Stimulated activated CD4-positive, alpha-beta T cell treated with anti-CD3 and anti-CD28 coated beads, Interleukin-1b, Interleukin-23, amount 100 ng/mL, for 4 hours (primary cell): ENCODE results near the gene DCLK2.

Experiments
- DNase-seq, 2 donors: peaks; one replicate each; pipeline ENCODE4 v3.0.0-alpha.2; 2020; ENCODE audit warnings: low read depth in 2 of 2

The DCLK2 gene

GRCh38 chr4:150262611-150263010 lies 184.4 kb downstream of the DCLK2 start:
- DNase-seq, result no peak

- no peak for DNase-seq
These were observed 186.4 kb downstream of the DCLK2 start for GRCh38 chr4:150264595-150265161.

DNA sequence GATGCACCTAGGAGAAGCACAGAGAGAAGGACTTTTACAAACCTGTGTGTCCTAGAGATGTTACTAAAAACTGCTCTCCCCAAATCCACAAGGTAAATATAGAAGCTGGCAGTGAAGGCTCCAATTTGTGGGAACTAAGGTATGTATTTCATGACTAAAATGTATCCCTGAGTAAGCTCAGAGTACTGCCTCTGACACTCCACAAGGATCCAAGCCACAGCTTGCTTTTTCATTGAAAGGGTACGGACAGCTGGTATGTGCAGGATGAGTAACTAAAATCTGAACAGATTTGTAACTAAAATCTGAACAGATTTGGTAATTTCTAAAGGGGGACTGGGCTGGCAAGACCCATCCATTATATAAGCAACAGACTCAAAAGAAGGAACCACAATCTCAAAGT lies 187.6 kb downstream of the DCLK2 start:
- no peak for DNase-seq

- DNase-seq, result no peak
These were observed 190.2 kb downstream of the DCLK2 start for GRCh38 chr4:150268444-150268843.

DNA sequence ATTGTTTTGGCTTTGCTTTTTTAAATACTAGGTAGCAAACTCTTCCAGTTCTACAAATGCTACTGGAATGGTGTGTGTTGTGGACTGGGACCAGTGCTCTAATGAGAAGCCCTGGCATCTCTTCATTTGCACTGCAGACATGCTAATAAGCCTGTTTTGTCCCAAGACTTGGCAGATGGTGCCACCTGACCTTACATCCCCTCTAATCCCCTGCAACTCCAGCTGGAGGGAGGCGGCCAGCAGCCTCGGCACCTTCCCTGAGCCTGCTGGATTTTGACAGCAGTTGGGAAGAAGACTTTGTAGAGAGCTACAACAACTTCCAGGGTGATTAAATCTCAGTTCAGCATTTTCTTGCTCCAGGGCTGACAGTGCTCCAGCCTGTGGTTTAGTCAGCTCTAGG lies 200.0 kb downstream of the DCLK2 start:
- DNase-seq, result no peak

DNA sequence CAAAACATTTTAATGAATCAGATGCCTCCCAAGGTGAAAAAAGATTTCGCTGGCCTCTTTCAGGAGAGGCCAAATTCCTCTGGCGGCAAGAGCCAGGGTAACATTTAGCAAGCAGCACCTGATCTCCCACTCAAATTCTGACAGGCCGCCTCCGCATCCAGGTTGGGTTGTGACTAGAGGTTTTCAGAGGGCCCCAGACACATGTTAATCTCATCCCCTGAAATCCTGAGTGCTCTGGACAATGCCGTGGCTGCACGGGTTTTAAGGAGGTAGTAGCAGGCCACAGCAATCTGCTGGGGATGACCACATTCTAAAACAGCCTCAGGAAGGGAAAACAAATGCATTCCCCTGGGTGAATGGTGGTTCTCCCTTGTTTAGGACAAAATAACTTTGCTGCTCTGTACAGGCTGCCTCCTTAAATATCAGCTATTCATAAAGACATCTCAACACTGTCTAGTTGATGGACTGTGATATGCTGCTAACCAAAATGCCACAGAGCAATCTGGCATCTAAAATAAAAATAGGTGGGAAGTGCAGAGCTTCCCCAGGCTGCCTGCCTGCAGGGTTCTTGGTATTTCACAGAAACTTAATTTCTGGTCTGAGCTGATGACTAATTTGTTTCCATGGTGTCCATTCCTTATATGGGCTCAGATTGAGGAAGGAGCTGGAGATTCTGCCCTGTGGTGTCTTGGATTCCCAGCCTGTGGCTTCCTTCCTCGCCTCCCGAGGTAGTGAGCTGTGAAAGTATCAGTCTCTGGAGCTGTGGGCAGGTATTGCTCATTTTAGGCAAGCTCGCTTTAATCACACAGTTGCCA lies 202.0 kb downstream of the DCLK2 start:
- no peak for DNase-seq

- no peak for DNase-seq
These were observed 202.7 kb downstream of the DCLK2 start for GRCh38 chr4:150280975-150281374.

GRCh38 chr4:150283689-150284088 lies 205.4 kb downstream of the DCLK2 start:
- DNase-seq, result no peak

DNA sequence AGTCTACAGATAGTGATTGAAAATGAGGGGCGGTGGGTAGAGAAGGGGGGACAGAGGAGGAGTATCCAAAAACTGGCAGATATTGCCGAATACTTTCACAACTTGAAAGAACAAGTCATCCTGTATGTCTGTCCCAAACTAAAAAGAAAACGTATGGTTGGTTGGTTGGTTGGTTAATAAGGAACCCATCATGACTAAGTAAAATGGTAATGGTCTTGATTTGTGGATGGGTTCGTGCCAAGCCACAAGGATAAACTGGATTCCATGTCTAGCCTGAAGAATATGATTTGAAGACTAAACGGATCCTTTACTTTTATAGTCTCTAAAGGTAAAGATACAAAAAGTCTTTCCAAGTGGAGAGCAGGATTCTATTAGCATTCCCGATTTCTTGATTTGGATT lies 208.4 kb downstream of the DCLK2 start:
- DNase-seq, result no peak

DNA sequence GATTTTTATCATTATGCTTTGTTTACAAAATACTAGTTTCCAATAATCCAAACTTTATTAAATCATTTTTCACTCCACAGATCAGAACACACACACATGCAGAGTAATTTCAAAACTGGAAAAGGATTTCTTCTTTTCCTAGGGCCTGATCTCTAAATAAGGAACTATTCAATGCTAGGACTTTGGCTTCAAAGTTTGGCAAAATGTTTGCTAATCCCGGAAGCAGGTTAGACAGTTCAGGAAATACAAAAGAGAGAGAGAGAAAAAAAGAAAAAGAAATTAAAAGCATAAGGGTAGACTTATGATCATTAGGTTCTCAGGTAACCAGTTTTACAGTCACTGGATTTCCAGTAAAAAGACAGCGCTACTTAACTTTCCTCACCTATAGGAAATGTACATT lies 211.0 kb downstream of the DCLK2 start:
- no peak for DNase-seq

DNA sequence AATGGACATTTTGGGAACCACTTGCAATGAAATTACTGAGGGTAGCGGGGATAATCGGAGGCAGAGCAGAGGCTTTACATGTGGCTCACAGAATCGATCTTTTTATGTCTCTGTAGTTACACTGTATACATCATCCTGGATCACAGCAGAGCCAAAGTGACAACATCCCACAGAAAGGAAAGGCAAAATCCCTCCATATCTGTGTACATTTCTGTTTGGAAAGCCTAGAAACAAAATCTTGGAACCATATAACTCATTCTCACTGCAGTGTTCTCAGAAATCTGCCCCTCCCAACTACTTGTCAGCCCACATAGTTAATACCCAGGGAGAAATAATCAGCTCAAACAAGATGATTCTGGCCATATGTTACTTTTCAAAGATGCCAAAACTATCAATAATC lies 211.6 kb downstream of the DCLK2 start:
- no peak for DNase-seq

DNA sequence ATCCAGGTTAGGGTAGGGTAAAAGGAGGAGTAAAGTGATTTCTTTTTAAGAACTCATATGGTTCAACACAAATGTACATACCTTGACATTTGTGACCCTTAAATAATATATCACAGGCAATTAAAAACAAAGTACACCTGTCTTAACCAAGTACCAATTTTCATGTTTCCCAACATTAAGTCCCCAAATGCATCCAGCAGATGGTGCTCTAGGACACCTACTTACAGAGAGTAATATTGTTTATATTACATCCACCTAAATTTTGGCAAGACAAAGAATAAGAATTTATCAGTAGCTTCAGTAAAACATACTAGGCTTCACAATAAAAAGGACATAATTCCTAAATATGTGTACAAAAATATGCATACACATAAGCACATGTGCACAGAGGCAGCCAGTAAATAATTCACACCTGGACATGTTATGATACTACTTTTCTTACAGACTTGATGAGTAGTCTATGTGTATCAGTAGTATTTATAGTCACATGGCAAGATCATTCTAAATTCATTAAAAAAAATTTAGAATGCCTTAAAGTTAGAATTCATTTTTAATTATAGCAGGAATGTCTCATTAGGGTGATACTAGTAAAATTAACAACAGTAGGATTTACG lies 219.7 kb downstream of the DCLK2 start:
- DNase-seq, result no peak

GRCh38 chr4:150299816-150300215 lies 221.6 kb downstream of the DCLK2 start:
- no peak for DNase-seq

DNA sequence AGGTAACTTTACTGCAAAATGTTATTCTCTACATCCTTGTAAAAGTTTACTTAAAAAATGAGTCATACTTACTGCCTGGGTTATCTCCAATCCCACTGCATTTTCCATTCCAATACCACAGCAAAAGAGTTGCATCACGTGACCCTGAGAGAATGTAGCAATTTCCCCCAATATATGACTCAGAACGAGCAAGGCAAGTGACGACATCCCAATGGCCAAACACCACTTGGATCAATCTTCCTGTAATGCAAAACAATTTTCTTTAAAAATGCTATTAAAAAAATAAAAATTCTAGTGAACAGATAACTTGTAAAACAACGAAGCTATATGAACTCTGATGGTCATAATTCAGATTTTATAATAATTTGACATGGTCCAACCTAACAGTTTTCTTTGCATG lies 224.3 kb downstream of the DCLK2 start:
- peak in 1 of 2 donors; percentile 16 for DNase-seq

- DNase-seq, result no peak
These were observed 227.8 kb downstream of the DCLK2 start for GRCh38 chr4:150305995-150306394.

- no peak for DNase-seq
These were observed 228.5 kb downstream of the DCLK2 start for GRCh38 chr4:150306719-150307118.
